Endodermal cell (in vitro differentiated cells): ENCODE measurements around the gene PTPN11. TPM values are rescaled to one million over a fixed set of nuclear protein-coding genes. Genes with fewer than 3 reads are reported as not detected.
A peak's percentile ranks its signal among the peaks of the same experiment; 100 is the strongest.

Source experiments
- DNase-seq: peaks from one replicate; pipeline ENCODE4 v3.0.0-alpha.2; 2017
- H3K27ac ChIP-seq: 2 replicates; pipeline ENCODE4 v1.5.1; 2013; ENCODE audit warnings: mild to moderate bottlenecking, low read depth, low read length, moderate library complexity
- H3K27me3 ChIP-seq: 2 replicates; pipeline ENCODE4 v1.6.1; 2013; ENCODE audit warnings: mild to moderate bottlenecking, low read length, moderate library complexity; ENCODE audit not compliant: insufficient read depth, control insufficient read depth, poor library complexity, severe bottlenecking
- H3K36me3 ChIP-seq: 2 replicates; pipeline ENCODE4 v1.7.0; 2013; ENCODE audit warnings: mild to moderate bottlenecking, low read length, moderate library complexity; ENCODE audit not compliant: control insufficient read depth, insufficient read depth
- H3K4me1 ChIP-seq: one replicate; pipeline ENCODE4 v1.7.0; 2013; ENCODE audit warnings: low read length; ENCODE audit not compliant: control insufficient read depth, insufficient read depth
- H3K4me3 ChIP-seq: 2 replicates; pipeline ENCODE4 v1.5.1; 2013; ENCODE audit warnings: mild to moderate bottlenecking, low read length, moderate library complexity
- H3K9ac ChIP-seq: 2 replicates; pipeline ENCODE4 v1.6.1; 2013; ENCODE audit warnings: mild to moderate bottlenecking, low read length, moderate library complexity; ENCODE audit not compliant: poor library complexity, severe bottlenecking; ENCODE audit errors: extremely low read depth
- H3K9me3 ChIP-seq: 2 replicates; pipeline ENCODE4 v1.6.1; 2013; ENCODE audit warnings: mild to moderate bottlenecking, low read length, moderate library complexity; ENCODE audit not compliant: control insufficient read depth
- H3K27ac Mint-ChIP-seq: 2 replicates; pipeline ENCODE4 v1.8.0; 2020; ENCODE audit warnings: mixed read lengths
- H3K27me3 Mint-ChIP-seq: 2 replicates; pipeline ENCODE4 v1.8.0; 2021; ENCODE audit warnings: mild to moderate bottlenecking, mixed read lengths; ENCODE audit not compliant: insufficient read depth
- H3K36me3 Mint-ChIP-seq: 2 replicates; pipeline ENCODE4 v1.8.0; 2020; ENCODE audit warnings: low read depth, mixed read lengths
- H3K4me1 Mint-ChIP-seq: 2 replicates; pipeline ENCODE4 v1.8.0; 2020; ENCODE audit warnings: mixed read lengths
- H3K4me3 Mint-ChIP-seq: 2 replicates; pipeline ENCODE4 v1.8.0; 2020; ENCODE audit warnings: mild to moderate bottlenecking, moderate library complexity, mixed read lengths
- H3K9me3 Mint-ChIP-seq: 2 replicates; pipeline ENCODE4 v1.8.0; 2020; ENCODE audit warnings: mild to moderate bottlenecking, mixed read lengths
- CTCF ChIP-seq: fragments of 200-600 bp; sonication (generic); conservative IDR thresholded peaks from 2 replicates; pipeline ENCODE4 v1.5.0; 2021; ENCODE audit warnings: antibody characterized with exemption, mild to moderate bottlenecking
- whole genome bisulfite sequencing, 2 experiments: methylation state at CpG; one replicate each; pipeline versions ENCODE4 v1.1.5 to v1.1.7; 2013; ENCODE audit warnings: missing lambda C conversion rate in 2 of 2, mixed read lengths in 1 of 2; ENCODE audit not compliant: insufficient coverage in 1 of 2, insufficient read length in 1 of 2; 5-methylcytosine and 5-hydroxymethylcytosine counted together
- total RNA-seq, 2 donors: library from RNA; stranded (reverse); fragmentation: NEBNext Ultra II Directional in 1 of 2; extraction: Animal tissue kit (Norgen Biotek cat#: 25700) in 1 of 2; gene quantifications; 2 replicates in 1 of 2; 3 replicates in 1 of 2; pipeline ENCODE4 v1.2.1, GENCODE V29; 2021

The PTPN11 gene
- total RNA-seq, 2 donors from 2014 or later, result 98.2 to 106 TPM

- peak overlapping the region; percentile 98 for H3K27ac Mint-ChIP-seq
- Histone ChIP-seq H3K9me3 (no peaks in the 10 kb centered on the region), H3K27ac (peak overlapping the region; percentile 92), H3K9ac (peak overlapping the region; percentile 97), H3K36me3 (no peaks in the 10 kb centered on the region), H3K27me3 (no peaks in the 10 kb centered on the region), H3K4me3 (peak overlapping the region; percentile 94), H3K4me1 (peaks cover 6% of the 10 kb centered on the region)
- peaks cover 3% of the 10 kb centered on the region for H3K27me3 Mint-ChIP-seq
- no peak for TF ChIP-seq CTCF
- H3K36me3 Mint-ChIP-seq, result no peaks in the 10 kb centered on the region
- 9% methylated on average over 16 to 18 of the region's 18 CpGs for WGBS, 2 experiments
- peaks cover 16% of the 10 kb centered on the region for H3K4me1 Mint-ChIP-seq
- DNase-seq, result no peak
- H3K4me3 Mint-ChIP-seq, result peak overlapping the region; percentile 94
- no peaks in the 10 kb centered on the region for H3K9me3 Mint-ChIP-seq
Observed at GRCh38 chr12:112418273-112418607, 507 bp upstream of the PTPN11 start.

- peak overlapping the region; percentile 94 for H3K4me3 Mint-ChIP-seq
- Histone ChIP-seq H3K4me3 (peak overlapping the region; percentile 94), H3K27ac (peak overlapping the region; percentile 92), H3K9me3 (no peaks in the 10 kb centered on the region), H3K27me3 (no peaks in the 10 kb centered on the region), H3K9ac (peak overlapping the region; percentile 97), H3K36me3 (no peaks in the 10 kb centered on the region), H3K4me1 (peaks cover 6% of the 10 kb centered on the region)
- no peaks in the 10 kb centered on the region for H3K9me3 Mint-ChIP-seq
- 6 to 7% methylated on average over 12 to 29 of the region's 31 CpGs for WGBS, 2 experiments
- H3K4me1 Mint-ChIP-seq, result peaks cover 16% of the 10 kb centered on the region
- H3K27me3 Mint-ChIP-seq, result peaks cover 3% of the 10 kb centered on the region
- TF ChIP-seq CTCF, result peak; percentile 47
- peak; percentile 92 for DNase-seq
- H3K36me3 Mint-ChIP-seq, result no peaks in the 10 kb centered on the region
- peak overlapping the region; percentile 99 for H3K27ac Mint-ChIP-seq
Observed at GRCh38 chr12:112419297-112420133, 768 bp downstream of the PTPN11 start.

- no peak for TF ChIP-seq CTCF
- peaks cover 6% of the 10 kb centered on the region for H3K4me1 ChIP-seq
- H3K9ac ChIP-seq, result no peak overlapping the region
- H3K36me3 Mint-ChIP-seq, result peaks cover 2% of the 10 kb centered on the region
- peak; percentile 37 for DNase-seq
- H3K9me3 Mint-ChIP-seq, result no peaks in the 10 kb centered on the region
- H3K27me3 Mint-ChIP-seq, result no peaks in the 10 kb centered on the region
- no peak overlapping the region for H3K27ac ChIP-seq
- no peaks in the 10 kb centered on the region for H3K9me3 ChIP-seq
- peaks cover 7% of the 10 kb centered on the region for H3K36me3 ChIP-seq
- H3K27ac Mint-ChIP-seq, result peak overlapping the region; percentile 52
- no peak overlapping the region for H3K4me3 ChIP-seq
- H3K27me3 ChIP-seq, result no peaks in the 10 kb centered on the region
- H3K4me1 Mint-ChIP-seq, result peaks cover 16% of the 10 kb centered on the region
- H3K4me3 Mint-ChIP-seq, result peak overlapping the region; percentile 94
- 92 to 100% methylated on average over 3 of the region's 3 CpGs for WGBS, 2 experiments
Observed at GRCh38 chr12:112420740-112421139, 2.0 kb downstream of the PTPN11 start.
